Fibroblast of lung (primary cell): Measurements from ENCODE around the gene FREM2. TPM values are rescaled to one million over a fixed set of nuclear protein-coding genes. Genes with fewer than 3 reads are reported as not detected.

Experiments
- DNase-seq, 2 donors: peaks; one replicate each; pipeline versions ENCODE4 v3.0.0 to v3.0.0-alpha.2; 2010; ENCODE audit warnings: low read depth in 2 of 2
- H2AFZ ChIP-seq: 2 replicates; pipeline ENCODE4 v1.5.1; 2012; ENCODE audit warnings: low read length, control low read depth, inconsistent platforms
- H3K27ac ChIP-seq: 2 replicates; pipeline ENCODE4 v1.5.1; 2011; ENCODE audit warnings: low read length, control low read depth; ENCODE audit not compliant: insufficient read depth
- H3K27me3 ChIP-seq: 2 replicates; pipeline ENCODE4 v1.5.1; 2011; ENCODE audit warnings: mild to moderate bottlenecking, low read length; ENCODE audit not compliant: control insufficient read depth, insufficient read depth
- H3K36me3 ChIP-seq: 2 replicates; pipeline ENCODE4 v1.5.1; 2011; ENCODE audit warnings: low read length; ENCODE audit not compliant: control insufficient read depth, insufficient read depth
- H3K4me1 ChIP-seq: 2 replicates; pipeline ENCODE4 v1.5.1; 2011; ENCODE audit warnings: low read length; ENCODE audit not compliant: control insufficient read depth, insufficient read depth; ENCODE audit errors: extremely low read depth
- H3K4me2 ChIP-seq: 2 replicates; pipeline ENCODE4 v1.5.1; 2011; ENCODE audit warnings: low read length, control low read depth; ENCODE audit not compliant: insufficient read depth; ENCODE audit errors: extremely low read depth
- H3K4me3 ChIP-seq, 4 experiments: fragments of 200-600 bp in 1 of 4; sonication (generic) in 1 of 4; replicated peaks in 1 of 4; 2 replicates each; pipeline ENCODE4 v1.5.1; 2011 to 2016; ENCODE audit warnings: low read length in 4 of 4, low read depth in 3 of 4, mild to moderate bottlenecking in 3 of 4, control low read depth in 2 of 4, inconsistent platforms in 1 of 4, mixed read lengths in 1 of 4; ENCODE audit not compliant: insufficient read depth in 1 of 4; ENCODE audit errors: control extremely low read depth in 1 of 4
- H3K79me2 ChIP-seq: 2 replicates; pipeline ENCODE4 v1.5.1; 2012; ENCODE audit warnings: mild to moderate bottlenecking, low read length, inconsistent platforms; ENCODE audit not compliant: control insufficient read depth, insufficient read depth
- H3K9ac ChIP-seq: 2 replicates; pipeline ENCODE4 v1.5.1; 2011; ENCODE audit warnings: mild to moderate bottlenecking, low read length, control low read depth; ENCODE audit not compliant: insufficient read depth
- H3K9me3 ChIP-seq: 2 replicates; pipeline ENCODE4 v1.5.1; 2012; ENCODE audit warnings: low read depth, low read length; ENCODE audit not compliant: control insufficient read depth, insufficient read depth
- H4K20me1 ChIP-seq: 2 replicates; pipeline ENCODE4 v1.5.1; 2011; ENCODE audit warnings: low read length; ENCODE audit not compliant: control insufficient read depth, insufficient read depth; ENCODE audit errors: extremely low read depth
- EZH2 ChIP-seq: IDR thresholded peaks from 2 replicates; pipeline ENCODE4 v1.5.1; 2012; ENCODE audit warnings: low read length, control low read depth, mild to moderate bottlenecking; ENCODE audit errors: missing control alignments
- polyA plus RNA-seq, 2 donors: library from polyadenylated mRNA; depleted of rRNA in 1 of 2; stranded (reverse) in 1 of 2; unstranded in 1 of 2; fragments of >200 nt; gene quantifications; 2 replicates each; pipeline ENCODE4 v1.2.1, GENCODE V29; 2011 to 2012; ENCODE audit warnings: missing spikeins in 1 of 2
- total RNA-seq: library from RNA; depleted of rRNA; stranded (reverse); fragments of >200 nt; gene quantifications from 2 replicates; pipeline ENCODE4 v1.2.1, GENCODE V29; 2014
- TF ChIP-seq, protein P1 (sequence below), 2 donors: IDR thresholded peaks in 1 of 2; conservative IDR thresholded peaks in 1 of 2; 1 replicate in 1 of 2; 2 replicates in 1 of 2; pipeline ENCODE4 v1.5.1; 2011 to 2012; ENCODE audit warnings: low read length in 2 of 2, control low read depth in 1 of 2, inconsistent platforms in 1 of 2, low read depth in 1 of 2, mild to moderate bottlenecking in 1 of 2

FREM2 gene
- total and polyA plus RNA-seq, 2 donors (not counting 1 experiment from before 2014, with no cell fraction given) = under 0.01 TPM

GRCh38 chr13:38784036-38784880 lies 97.4 kb downstream of the FREM2 start:
- H2AFZ ChIP-seq = no peak overlapping the region
- no peaks in the 10 kb centered on the region for H3K9me3 ChIP-seq
- H3K9ac ChIP-seq = no peak overlapping the region
- no peak overlapping the region for H3K4me3 ChIP-seq
- no peaks in the 10 kb centered on the region for H3K79me2 ChIP-seq
- no peaks in the 10 kb centered on the region for H3K27me3 ChIP-seq
- no peak overlapping the region for H3K4me2 ChIP-seq
- H4K20me1 ChIP-seq = no peaks in the 10 kb centered on the region
- no peaks in the 10 kb centered on the region for H3K4me1 ChIP-seq
- DNase-seq = peak in 1 of 2 donors; percentile 13
- no peak overlapping the region for H3K27ac ChIP-seq
- TF ChIP-seq EZH2 = no peak
- H3K36me3 ChIP-seq = no peaks in the 10 kb centered on the region

DNA sequence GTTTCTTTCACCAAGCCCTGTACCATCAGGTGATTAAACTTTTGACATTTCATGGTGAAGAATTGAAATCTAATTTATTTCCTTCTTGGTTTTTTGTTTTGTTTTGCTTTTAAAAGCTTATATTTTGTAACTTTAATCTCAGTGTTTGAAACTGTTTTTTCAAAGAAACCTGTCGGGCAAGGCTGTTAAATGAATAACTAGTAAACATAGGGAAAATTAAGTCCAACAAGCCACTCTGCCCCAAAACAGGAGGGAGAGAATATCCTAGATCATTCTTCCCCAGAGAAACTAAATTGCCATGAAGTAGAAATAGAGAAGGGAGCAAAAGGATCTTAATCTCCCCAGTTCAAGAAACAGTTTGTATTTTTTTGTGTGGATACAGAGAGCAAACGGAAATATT lies 98.2 kb downstream of the FREM2 start:
- no peak for TF ChIP-seq EZH2
- TF ChIP-seq, protein P1, sequence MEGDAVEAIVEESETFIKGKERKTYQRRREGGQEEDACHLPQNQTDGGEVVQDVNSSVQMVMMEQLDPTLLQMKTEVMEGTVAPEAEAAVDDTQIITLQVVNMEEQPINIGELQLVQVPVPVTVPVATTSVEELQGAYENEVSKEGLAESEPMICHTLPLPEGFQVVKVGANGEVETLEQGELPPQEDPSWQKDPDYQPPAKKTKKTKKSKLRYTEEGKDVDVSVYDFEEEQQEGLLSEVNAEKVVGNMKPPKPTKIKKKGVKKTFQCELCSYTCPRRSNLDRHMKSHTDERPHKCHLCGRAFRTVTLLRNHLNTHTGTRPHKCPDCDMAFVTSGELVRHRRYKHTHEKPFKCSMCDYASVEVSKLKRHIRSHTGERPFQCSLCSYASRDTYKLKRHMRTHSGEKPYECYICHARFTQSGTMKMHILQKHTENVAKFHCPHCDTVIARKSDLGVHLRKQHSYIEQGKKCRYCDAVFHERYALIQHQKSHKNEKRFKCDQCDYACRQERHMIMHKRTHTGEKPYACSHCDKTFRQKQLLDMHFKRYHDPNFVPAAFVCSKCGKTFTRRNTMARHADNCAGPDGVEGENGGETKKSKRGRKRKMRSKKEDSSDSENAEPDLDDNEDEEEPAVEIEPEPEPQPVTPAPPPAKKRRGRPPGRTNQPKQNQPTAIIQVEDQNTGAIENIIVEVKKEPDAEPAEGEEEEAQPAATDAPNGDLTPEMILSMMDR (conservative IDR thresholded peaks at IDR 0.05 in 1 of 2, IDR thresholded peaks at IDR 0.05 in 1 of 2; ENCODE audit: low read depth in 1 of 2, low read length in 2 of 2) = no peak
- no peaks in the 10 kb centered on the region for H3K4me1 ChIP-seq
- no peak overlapping the region for H2AFZ ChIP-seq
- no peaks in the 10 kb centered on the region for H3K27me3 ChIP-seq
- H4K20me1 ChIP-seq = no peaks in the 10 kb centered on the region
- H3K9me3 ChIP-seq = no peaks in the 10 kb centered on the region
- no peak overlapping the region for H3K9ac ChIP-seq
- no peak overlapping the region for H3K4me3 ChIP-seq
- no peak overlapping the region for H3K27ac ChIP-seq
- H3K79me2 ChIP-seq = no peaks in the 10 kb centered on the region
- no peak for DNase-seq
- H3K4me2 ChIP-seq = no peak overlapping the region
- no peaks in the 10 kb centered on the region for H3K36me3 ChIP-seq

DNA sequence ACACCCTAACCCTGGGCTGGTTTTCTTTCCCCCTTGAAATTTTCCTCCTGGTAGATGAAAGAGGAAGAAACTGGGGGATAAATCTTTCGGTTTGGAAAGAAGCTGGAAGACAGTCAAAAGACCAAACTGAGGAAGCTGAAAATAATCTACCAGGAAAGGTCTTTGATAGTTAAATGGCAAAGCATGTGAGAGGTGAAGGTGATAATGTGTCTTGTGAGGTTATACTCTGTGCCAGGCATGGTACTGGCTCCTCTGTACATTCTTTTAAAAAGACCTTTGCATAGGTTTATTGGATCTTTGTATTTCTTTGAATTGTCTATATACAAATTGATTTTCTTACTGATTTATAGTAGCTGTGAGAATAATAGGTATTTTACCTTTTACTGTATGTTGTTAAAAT lies 98.6 kb downstream of the FREM2 start:
- Histone ChIP-seq H3K27me3 (no peaks in the 10 kb centered on the region), H3K27ac (no peak overlapping the region), H3K4me3 (no peak overlapping the region), H3K36me3 (no peaks in the 10 kb centered on the region), H3K4me2 (no peak overlapping the region), H2AFZ (no peak overlapping the region), H4K20me1 (no peaks in the 10 kb centered on the region), H3K9ac (no peak overlapping the region), H3K79me2 (no peaks in the 10 kb centered on the region), H3K4me1 (no peaks in the 10 kb centered on the region), H3K9me3 (no peaks in the 10 kb centered on the region)
- no peak for TF ChIP-seq EZH2
- TF ChIP-seq, protein P1 (conservative IDR thresholded peaks at IDR 0.05 in 1 of 2, IDR thresholded peaks at IDR 0.05 in 1 of 2; ENCODE audit: low read depth in 1 of 2, low read length in 2 of 2) = no peak
- no peak for DNase-seq
